ENCODE results near the gene ARHGAP42. TPM values are rescaled to one million over a fixed set of nuclear protein-coding genes. Genes with fewer than 3 reads are reported as not detected.

The ARHGAP42 gene
- total and polyA plus RNA-seq, 2 of the 4 experiments (the other 2 are of a cell fraction): 2.9 to 7.3 TPM

GRCh38 chr11:100851147-100851546 is 164.1 kb downstream of the ARHGAP42 start:
- Histone ChIP-seq H4K5ac (ENCODE audit: low read depth, low read length) (no peak overlapping the region), H3K4ac (ENCODE audit: low read depth, low read length) (no peak overlapping the region; the same call in 1 of the 2 replicates), H4K91ac (ENCODE audit: insufficient read depth, low read depth, low read length) (no peak overlapping the region), H3K4me3 (ENCODE audit: insufficient read depth, low read depth, low read length) (no peak overlapping the region), H3K56ac (ENCODE audit: extremely low read depth, insufficient read depth, low read length) (no peak overlapping the region), H2AK9ac (replicated peaks; ENCODE audit: low read depth, low read length, poor library complexity) (no peak overlapping the region), H3K4me1 (ENCODE audit: control insufficient read depth, insufficient read depth, low read length) (no peaks in the 10 kb centered on the region; the same call in 1 of the 2 replicates), H4K20me1 (ENCODE audit: insufficient read depth, low read length) (no peaks in the 10 kb centered on the region), H3K27me3 (ENCODE audit: control insufficient read depth, insufficient read depth, low read length) (no peaks in the 10 kb centered on the region), H2BK5ac (ENCODE audit: low read depth, low read length, poor library complexity, severe bottlenecking) (no peak overlapping the region), H3K18ac (ENCODE audit: low read depth, low read length) (no peak overlapping the region), H3K36me3 (ENCODE audit: control insufficient read depth, insufficient read depth, low read length) (no peaks in the 10 kb centered on the region), H3K9me1 (ENCODE audit: insufficient read depth, low read length) (peaks cover 7% of the 10 kb centered on the region; the same call in 1 of the 2 replicates), H3K79me1 (ENCODE audit: low read depth in 1 of 2, low read length in 2 of 2) (peaks cover 8 to 10% of the 10 kb centered on the region in 2 experiments), H3K14ac (replicated peaks; ENCODE audit: low read depth, low read length) (no peak overlapping the region), H3K9ac (ENCODE audit: low read depth, low read length) (no peak overlapping the region), H3K4me2 (ENCODE audit: low read depth, low read length) (no peak overlapping the region), H2BK120ac (ENCODE audit: low read depth, low read length) (no peak overlapping the region; the same call in 1 of the 2 replicates), H2AK5ac (ENCODE audit: low read depth, low read length) (peak overlapping the region; percentile 49; the same call in 1 of the 2 replicates), H3K23ac (ENCODE audit: low read depth, low read length) (no peak overlapping the region), H4K8ac (ENCODE audit: low read depth in 2 of 2, low read length in 2 of 2) (no peak overlapping the region), H2BK20ac (ENCODE audit: low read depth, low read length) (no peak overlapping the region), H3K27ac (ENCODE audit: insufficient read depth, low read length) (no peak overlapping the region), H2AFZ (replicated peaks; ENCODE audit: low read length, poor library complexity) (no peak overlapping the region), H3K9me3 (ENCODE audit: control insufficient read depth, insufficient read depth, low read length) (no peaks in the 10 kb centered on the region), H2BK15ac (ENCODE audit: low read depth, low read length) (0 out of 3 replicates have a peak overlapping the region, but pooled peaks have one; percentile 10)
- dilution Hi-C loops (cut with HindIII; ENCODE audit: low sequenced_read_pairs, unreplicated experiment): no loop called here
- no peak for TF ChIP-seq RAD21 (IDR thresholded peaks at IDR 0.05; ENCODE audit: low read length)
- no peak for TF ChIP-seq RCOR1 (IDR thresholded peaks at IDR 0.05; ENCODE audit: insufficient replicate concordance, low read length)
- no peak for TF ChIP-seq CTCF (conservative IDR thresholded peaks at IDR 0.05; ENCODE audit: low read depth, low read length)
- 0 out of 2 replicates have a peak, but pooled peaks have one; percentile 11 for TF ChIP-seq CEBPB (IDR thresholded peaks at IDR 0.05; ENCODE audit: low read depth, low read length)
- TF ChIP-seq MAZ (IDR thresholded peaks at IDR 0.05; ENCODE audit: borderline replicate concordance, low read depth, low read length): no peak
- no peak for TF ChIP-seq SMC3 (IDR thresholded peaks at IDR 0.05; ENCODE audit: low read depth, low read length)
- no peak for TF ChIP-seq NFE2L2 (IDR thresholded peaks at IDR 0.05; ENCODE audit: low read depth, low read length)
- no peak for TF ChIP-seq USF2 (IDR thresholded peaks at IDR 0.05; ENCODE audit: low read depth, low read length)
- intact Hi-C loops (cut with micrococcal nuclease): no loop called here
- peak; percentile 8 for ATAC-seq (ENCODE audit: low read depth)
- WGBS, 2 experiments (ENCODE audit: extremely low coverage in 2 of 2, insufficient read length in 1 of 2): 100% methylated on average over 1 of the region's 4 CpGs; no CpG with 5 or more reads in 1 of the 2 experiments
- peak; percentile 82 for DNase-seq
- ChIA-PET POLR2A (ENCODE audit: unreplicated experiment) (no interaction called here), CTCF (interaction anchor here (0.6 to 1.1 kb wide), 3 partner anchors 8 to 274 kb away, joined by 3 to 4 read pairs (median 3); no protein-coding TSS in a partner anchor)
- BruUV-seq (replicated peaks): no TSS peak
- in situ Hi-C loops (cut with MboI; ENCODE audit: low sequenced_read_pairs): loop anchor here (5.0 kb wide), 2 partner anchors 164 to 274 kb away; partner anchors contain the start of gene ARHGAP42

Data from IMR-90 (cell line).